ENCODE measurements around the gene PDE2A. TPM values are rescaled to one million over a fixed set of nuclear protein-coding genes. Genes with fewer than 3 reads are reported as not detected.

Gene PDE2A
- total RNA-seq, 1 donor from 2014 or later, result 3.0 TPM

DNA sequence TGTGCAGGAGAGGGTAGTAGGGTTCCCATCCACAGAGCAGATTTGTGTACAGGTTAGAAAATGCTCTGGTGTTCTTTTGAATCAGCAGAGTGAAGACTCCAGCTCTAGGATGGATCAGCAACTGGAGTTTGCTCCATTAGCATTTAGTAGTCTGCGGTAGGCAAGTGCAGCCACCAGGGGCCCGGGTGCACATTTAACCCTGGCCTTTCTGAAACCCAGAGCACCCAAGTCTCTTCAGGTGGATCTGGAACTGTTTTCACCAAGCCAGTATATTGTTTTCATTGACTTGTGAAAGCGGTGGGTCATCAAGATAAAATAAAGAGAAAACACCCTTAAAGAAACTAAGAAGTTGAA is 139.1 kb downstream of the PDE2A start:
- Mint-ChIP-seq H3K27ac (ENCODE audit: unreplicated experiment) (no peak overlapping the region), H3K4me3 (no peak overlapping the region), H3K4me1 (peaks cover 7% of the 10 kb centered on the region), H3K36me3 (ENCODE audit: low read depth) (no peaks in the 10 kb centered on the region), H3K9me3 (no peaks in the 10 kb centered on the region), H3K27me3 (ENCODE audit: low read depth) (peaks cover 41% of the 10 kb centered on the region)
- no peak for DNase-seq (ENCODE audit: low read depth, low spot score)
- peak; percentile 47 for TF ChIP-seq CTCF (conservative IDR thresholded peaks at IDR 0.05)

DNA sequence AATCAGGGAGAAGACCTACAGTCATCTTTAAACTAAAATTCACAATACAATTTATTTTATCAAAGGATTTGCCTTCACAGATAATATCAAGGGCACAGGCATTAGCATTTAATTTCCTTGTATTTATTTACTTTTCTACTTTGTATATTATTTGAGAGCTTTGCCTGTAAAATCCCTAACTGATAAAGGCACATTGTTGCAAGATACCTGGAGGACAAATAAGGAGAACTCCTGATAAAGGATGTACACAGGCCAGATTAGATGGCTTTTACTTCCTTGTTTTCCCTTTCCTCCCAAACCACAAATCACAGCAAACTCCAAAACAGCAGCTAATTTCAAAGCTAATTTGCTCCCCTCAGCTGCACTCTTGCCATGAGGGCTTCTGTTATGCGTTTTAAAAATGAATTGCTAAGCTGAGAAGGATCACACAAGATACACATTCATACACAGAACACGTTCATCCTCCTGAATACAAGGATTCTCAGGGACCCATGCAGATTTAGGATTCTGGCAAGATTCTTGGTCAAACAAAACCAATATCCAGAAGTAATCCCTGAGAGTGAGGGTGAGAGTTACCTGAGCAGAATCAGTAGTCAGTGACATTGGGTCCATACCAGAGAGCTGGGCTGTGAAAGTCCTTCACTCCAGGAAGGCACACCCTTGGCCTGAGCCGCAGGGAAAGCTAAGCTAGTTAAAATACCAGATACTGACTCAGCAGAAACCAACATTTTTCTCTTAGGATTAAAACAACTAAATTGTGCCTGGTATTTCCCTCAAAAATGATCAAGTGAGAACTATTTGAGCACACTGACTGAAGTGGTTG is 139.6 kb downstream of the PDE2A start:
- Mint-ChIP-seq H3K36me3 (ENCODE audit: low read depth) (no peaks in the 10 kb centered on the region), H3K27me3 (ENCODE audit: low read depth) (peaks cover 36% of the 10 kb centered on the region), H3K9me3 (no peaks in the 10 kb centered on the region), H3K27ac (ENCODE audit: unreplicated experiment) (peak overlapping the region; percentile 54), H3K4me1 (peaks cover 7% of the 10 kb centered on the region), H3K4me3 (no peak overlapping the region)
- DNase-seq (ENCODE audit: low read depth, low spot score), result no peak
- no peak for TF ChIP-seq CTCF (conservative IDR thresholded peaks at IDR 0.05)

GRCh38 chr11:72529068-72529467 is 145.2 kb downstream of the PDE2A start:
- H3K4me1 Mint-ChIP-seq, result no peaks in the 10 kb centered on the region
- H3K36me3 Mint-ChIP-seq (ENCODE audit: low read depth), result no peaks in the 10 kb centered on the region
- no peak overlapping the region for H3K27ac Mint-ChIP-seq (ENCODE audit: unreplicated experiment)
- no peak for DNase-seq (ENCODE audit: low read depth, low spot score)
- no peaks in the 10 kb centered on the region for H3K9me3 Mint-ChIP-seq
- peaks cover 23% of the 10 kb centered on the region for H3K27me3 Mint-ChIP-seq (ENCODE audit: low read depth)
- H3K4me3 Mint-ChIP-seq, result no peak overlapping the region
- TF ChIP-seq CTCF (conservative IDR thresholded peaks at IDR 0.05), result no peak

GRCh38 chr11:72528121-72528520 is 146.1 kb downstream of the PDE2A start:
- Mint-ChIP-seq H3K27me3 (ENCODE audit: low read depth) (peaks cover 17% of the 10 kb centered on the region), H3K4me3 (no peak overlapping the region), H3K36me3 (ENCODE audit: low read depth) (no peaks in the 10 kb centered on the region), H3K27ac (ENCODE audit: unreplicated experiment) (no peak overlapping the region), H3K4me1 (no peaks in the 10 kb centered on the region), H3K9me3 (no peaks in the 10 kb centered on the region)
- no peak for TF ChIP-seq CTCF (conservative IDR thresholded peaks at IDR 0.05)
- DNase-seq (ENCODE audit: low read depth, low spot score), result no peak

Small RNAs within 50 kb of the gene (microRNA-seq; reads per million reads assigned to microRNA genes)
- 1,030 reads per million, percentile 81 among the genes with 10 or more reads in this experiment for gene MIR139

Other genes with a start within 250 kb of the PDE2A start
- gene CLPB, start 239.9 kb downstream of the PDE2A start, total RNA-seq, result 32.1 and 33.5 TPM in 2 replicates
- gene ARAP1, start 78.0 kb upstream of the PDE2A start, total RNA-seq, result 79.0 and 80.7 TPM in 2 replicates
- 12.6 and 13.5 TPM in 2 replicates for gene STARD10, start 119.6 kb upstream of the PDE2A start, total RNA-seq
- gene ATG16L2, start 140.0 kb upstream of the PDE2A start, total RNA-seq, result 22.7 and 24.5 TPM in 2 replicates